AG04449 (cell line): Measurements from ENCODE around the gene CACNA1E.

Source experiments
- CTCF ChIA-PET: fragments of 350-600 bp; formaldehyde crosslinking; extraction: SDS; loops from one replicate; lab custom pipeline; 2021; ENCODE audit warnings: antibody characterized with exemption; lab: Yijun Ruan, JAX
- POLR2A ChIA-PET: fragments of 400-600, 350-600 bp; formaldehyde crosslinking; extraction: SDS; loops from one replicate; lab custom pipeline; 2020; ENCODE audit warnings: antibody characterized with exemption, inconsistent platforms; lab: Yijun Ruan, JAX
- DNase-seq: peaks from one replicate; pipeline ENCODE4 v3.0.0-alpha.2; 2010; ENCODE audit warnings: low read depth, low spot score
- H3K4me3 ChIP-seq: 2 replicates; pipeline ENCODE4 v1.5.1; 2011; ENCODE audit warnings: low read depth, mild to moderate bottlenecking, control low read depth, low read length
- TF ChIP-seq, protein P1 (sequence below): IDR thresholded peaks from one replicate; pipeline ENCODE4 v1.5.1; 2011; ENCODE audit warnings: mild to moderate bottlenecking, moderate library complexity, low read length, control low read depth, inconsistent platforms; ENCODE audit not compliant: insufficient read depth; ENCODE audit errors: missing control alignments

The CACNA1E gene

DNA sequence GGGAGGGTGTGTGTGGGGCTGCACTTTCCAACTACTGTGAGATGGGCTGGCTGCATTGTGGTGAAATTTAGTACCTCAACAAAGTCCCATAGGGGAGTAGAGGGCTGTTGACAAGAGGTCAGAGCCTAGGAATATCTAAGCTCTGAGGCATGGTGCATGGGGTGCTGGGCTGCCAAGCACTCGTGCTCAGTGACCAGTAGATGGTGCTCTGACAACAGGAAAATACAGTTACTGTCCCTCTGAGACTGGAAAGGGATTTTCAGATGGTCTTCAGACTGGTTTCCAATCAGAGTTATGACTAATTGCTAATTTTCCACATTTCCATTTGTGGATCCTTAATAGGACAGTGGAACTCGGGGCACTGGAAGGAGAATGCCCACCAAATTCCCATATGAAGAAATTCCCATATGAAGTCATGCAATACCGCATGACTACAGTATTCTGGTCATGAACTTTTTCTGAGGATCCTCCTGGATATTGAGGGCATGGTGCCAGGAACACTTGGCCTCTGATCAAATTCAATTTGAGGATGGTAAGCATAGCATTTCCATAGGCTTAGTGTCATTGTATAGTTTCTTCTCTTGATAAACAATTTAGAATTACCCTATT, 4.1 kb upstream of the CACNA1E start:
- peak; percentile 16 for DNase-seq
- TF ChIP-seq, protein P1, sequence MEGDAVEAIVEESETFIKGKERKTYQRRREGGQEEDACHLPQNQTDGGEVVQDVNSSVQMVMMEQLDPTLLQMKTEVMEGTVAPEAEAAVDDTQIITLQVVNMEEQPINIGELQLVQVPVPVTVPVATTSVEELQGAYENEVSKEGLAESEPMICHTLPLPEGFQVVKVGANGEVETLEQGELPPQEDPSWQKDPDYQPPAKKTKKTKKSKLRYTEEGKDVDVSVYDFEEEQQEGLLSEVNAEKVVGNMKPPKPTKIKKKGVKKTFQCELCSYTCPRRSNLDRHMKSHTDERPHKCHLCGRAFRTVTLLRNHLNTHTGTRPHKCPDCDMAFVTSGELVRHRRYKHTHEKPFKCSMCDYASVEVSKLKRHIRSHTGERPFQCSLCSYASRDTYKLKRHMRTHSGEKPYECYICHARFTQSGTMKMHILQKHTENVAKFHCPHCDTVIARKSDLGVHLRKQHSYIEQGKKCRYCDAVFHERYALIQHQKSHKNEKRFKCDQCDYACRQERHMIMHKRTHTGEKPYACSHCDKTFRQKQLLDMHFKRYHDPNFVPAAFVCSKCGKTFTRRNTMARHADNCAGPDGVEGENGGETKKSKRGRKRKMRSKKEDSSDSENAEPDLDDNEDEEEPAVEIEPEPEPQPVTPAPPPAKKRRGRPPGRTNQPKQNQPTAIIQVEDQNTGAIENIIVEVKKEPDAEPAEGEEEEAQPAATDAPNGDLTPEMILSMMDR = peak; percentile 71
- POLR2A ChIA-PET = no interaction called here

DNA sequence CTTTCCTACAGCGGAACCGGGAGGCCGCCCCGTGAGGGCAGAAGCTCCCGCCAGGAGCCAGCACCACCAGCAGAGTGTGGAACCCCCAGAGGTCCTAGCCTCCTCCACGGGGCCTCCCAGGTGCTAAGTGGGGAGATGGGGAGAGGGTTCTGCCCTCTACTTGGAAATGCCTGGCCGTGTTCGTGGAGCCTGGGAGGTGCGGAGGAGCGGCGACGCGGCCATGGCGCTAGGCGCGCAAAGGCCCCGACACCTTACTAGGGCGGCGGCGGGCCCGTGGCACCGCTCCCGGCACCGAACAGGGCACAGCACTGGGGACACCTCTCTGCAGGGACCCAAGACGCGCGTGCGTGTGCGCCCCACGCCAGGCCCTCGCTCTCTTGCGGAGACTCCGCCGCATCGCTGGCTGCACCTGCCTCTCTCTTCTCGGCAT, 1.3 kb upstream of the CACNA1E start:
- no peak overlapping the region for H3K4me3 ChIP-seq
- TF ChIP-seq, protein P1 = no peak
- no peak for DNase-seq
- ChIA-PET CTCF (interaction anchor here (1.7 to 7.4 kb wide), 2 partner anchors 12 to 598 kb away, joined by 4 to 58 read pairs; no protein-coding TSS in a partner anchor), POLR2A (no interaction called here)

More for the DNA sequence above, 4.1 kb upstream of the CACNA1E start:
- CTCF ChIA-PET = interaction anchor here (0.8 to 7.4 kb wide), 10 partner anchors 8 to 917 kb away, joined by 3 to 58 read pairs (median 8); no protein-coding TSS in a partner anchor
- H3K4me3 ChIP-seq = no peak overlapping the region

DNA sequence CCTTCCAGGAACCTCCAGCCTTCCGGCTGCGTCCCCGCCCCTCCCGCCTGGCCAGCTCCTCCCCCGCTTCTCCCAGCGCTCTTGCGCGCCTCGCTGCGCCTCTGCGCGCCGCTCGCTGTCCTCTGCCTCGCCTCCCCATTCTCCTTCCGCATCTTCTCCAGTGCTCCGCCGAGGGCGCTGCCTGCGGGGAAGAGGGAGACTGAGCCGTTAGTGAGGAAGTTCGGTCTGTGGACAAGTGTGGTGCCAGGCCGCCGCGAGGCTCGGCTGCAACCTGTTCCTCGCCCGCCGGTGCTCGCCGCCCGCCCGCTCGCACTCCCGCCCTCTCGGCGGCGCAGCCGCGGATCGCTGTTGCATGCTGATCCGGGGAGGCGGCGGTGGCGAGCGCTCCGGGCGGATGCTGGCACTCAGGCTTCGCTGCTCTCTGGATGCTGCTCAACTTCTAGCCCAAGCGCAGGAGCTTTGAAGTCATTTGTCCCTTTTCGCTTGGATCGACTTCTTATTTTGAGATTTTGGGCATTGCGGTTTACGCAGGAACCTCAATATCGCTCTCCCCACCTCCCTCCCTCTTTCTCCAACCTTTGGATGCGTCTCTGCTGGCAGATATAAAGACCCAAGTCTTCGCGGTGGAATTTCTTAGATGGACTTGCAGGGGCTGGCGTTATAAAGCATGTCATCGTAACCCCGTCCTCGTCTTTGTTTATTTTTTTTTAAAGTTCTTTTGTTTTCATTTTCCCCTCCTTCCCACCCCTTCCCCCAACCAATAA, 614 bp upstream of the CACNA1E start:
- TF ChIP-seq, protein P1 = no peak
- DNase-seq = no peak
- ChIA-PET POLR2A (no interaction called here), CTCF (no interaction called here)
- H3K4me3 ChIP-seq = no peak overlapping the region

DNA sequence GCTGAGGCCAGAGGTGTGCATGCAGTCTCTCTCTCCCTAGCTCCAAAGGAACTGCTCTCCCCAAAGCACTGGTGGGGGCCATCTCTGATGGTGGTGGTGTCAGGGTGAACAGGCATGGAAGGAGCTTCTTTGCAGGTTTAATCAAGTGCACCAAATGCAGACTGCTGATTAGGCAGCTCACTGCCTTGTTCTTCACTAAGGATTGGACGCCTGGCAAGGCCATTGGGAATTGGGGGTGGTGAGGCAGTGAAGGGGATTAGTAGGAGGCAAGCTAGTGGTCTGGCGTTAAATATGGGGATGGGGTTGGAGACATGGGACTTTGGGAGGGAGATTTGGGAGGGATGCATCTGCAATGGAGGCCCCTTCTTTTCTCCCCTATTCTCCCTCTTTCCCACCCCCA, 1.5 kb downstream of the CACNA1E start:
- H3K4me3 ChIP-seq = no peak overlapping the region
- CTCF ChIA-PET = no interaction called here
- TF ChIP-seq, protein P1 = no peak
- no peak for DNase-seq
- POLR2A ChIA-PET = no interaction called here

DNA sequence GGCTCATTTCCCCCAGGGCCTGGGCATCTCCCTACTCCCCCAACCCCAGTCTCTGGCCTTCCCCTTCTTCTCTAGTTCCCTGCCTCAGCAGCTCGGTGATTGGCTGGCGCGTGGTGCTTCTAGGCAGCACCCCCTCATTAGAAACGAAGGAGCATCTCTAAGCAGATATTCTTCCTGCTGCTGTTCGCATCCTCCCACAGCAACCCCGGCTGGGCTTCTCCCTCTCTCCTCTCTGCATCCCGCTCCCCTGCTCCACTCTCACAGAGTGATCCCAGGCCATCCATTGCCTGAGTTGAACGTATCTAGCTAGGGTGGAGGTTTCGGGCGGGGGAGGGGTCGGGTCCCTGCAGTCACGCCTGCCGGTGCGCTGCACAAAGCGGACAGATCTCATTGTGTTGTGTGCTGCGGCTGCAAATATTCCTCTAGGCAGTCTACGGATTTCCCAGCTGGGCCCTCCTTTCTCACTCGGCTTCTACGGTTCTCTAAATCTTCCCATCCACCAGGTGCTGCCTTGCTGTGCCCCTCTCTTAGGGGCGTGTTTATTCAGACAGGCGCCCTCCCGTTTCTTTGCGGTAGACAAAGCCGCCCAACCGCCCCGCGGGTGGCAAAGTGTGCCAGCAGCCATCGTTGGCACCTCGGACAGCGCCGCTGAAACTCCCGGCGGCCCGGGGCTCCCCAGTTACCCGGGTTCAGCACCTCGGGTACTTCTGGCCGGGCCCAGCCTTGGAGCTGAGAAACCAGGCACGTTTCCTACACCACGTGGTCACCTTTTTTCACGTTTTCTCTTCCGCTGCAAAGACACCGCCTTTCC, 2.2 kb downstream of the CACNA1E start:
- H3K4me3 ChIP-seq = no peak overlapping the region
- no peak for DNase-seq
- POLR2A ChIA-PET = no interaction called here
- TF ChIP-seq, protein P1 = no peak
- CTCF ChIA-PET = no interaction called here

DNA sequence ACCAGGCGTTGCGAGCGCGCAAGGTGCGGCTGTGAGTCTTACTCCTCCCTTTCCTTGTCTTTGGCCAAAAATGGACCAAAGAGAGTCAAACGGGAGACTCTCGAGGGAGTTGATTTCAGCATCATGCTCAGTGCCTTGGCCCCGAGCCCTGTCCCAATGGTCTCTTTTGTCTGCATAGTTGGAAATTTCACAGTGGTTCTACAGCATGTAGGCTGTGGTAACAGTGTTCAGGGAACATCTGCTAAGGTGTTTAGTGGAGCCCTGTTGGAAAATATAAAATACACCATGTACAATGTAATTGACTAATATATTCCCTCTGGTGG, 2.7 kb downstream of the CACNA1E start:
- H3K4me3 ChIP-seq = no peak overlapping the region
- CTCF ChIA-PET = no interaction called here
- POLR2A ChIA-PET = no interaction called here
- TF ChIP-seq, protein P1 = no peak
- DNase-seq = no peak
